Stimulated activated CD4-positive, alpha-beta T cell treated with anti-CD3 and anti-CD28 coated beads, Interleukin-2, amount 100 ng/mL, for 48 hours (primary cell): Measurements from ENCODE around the gene LRRC57.
"Not testable (repeated sequence)": the region's sequence is repeated elsewhere in the genome, so short reads cannot be mapped to it uniquely, and the experiment has no call there.

Experiments used
- DNase-seq, 2 donors: peaks; one replicate each; pipeline ENCODE4 v3.0.0-alpha.2; 2020

LRRC57 gene

DNA sequence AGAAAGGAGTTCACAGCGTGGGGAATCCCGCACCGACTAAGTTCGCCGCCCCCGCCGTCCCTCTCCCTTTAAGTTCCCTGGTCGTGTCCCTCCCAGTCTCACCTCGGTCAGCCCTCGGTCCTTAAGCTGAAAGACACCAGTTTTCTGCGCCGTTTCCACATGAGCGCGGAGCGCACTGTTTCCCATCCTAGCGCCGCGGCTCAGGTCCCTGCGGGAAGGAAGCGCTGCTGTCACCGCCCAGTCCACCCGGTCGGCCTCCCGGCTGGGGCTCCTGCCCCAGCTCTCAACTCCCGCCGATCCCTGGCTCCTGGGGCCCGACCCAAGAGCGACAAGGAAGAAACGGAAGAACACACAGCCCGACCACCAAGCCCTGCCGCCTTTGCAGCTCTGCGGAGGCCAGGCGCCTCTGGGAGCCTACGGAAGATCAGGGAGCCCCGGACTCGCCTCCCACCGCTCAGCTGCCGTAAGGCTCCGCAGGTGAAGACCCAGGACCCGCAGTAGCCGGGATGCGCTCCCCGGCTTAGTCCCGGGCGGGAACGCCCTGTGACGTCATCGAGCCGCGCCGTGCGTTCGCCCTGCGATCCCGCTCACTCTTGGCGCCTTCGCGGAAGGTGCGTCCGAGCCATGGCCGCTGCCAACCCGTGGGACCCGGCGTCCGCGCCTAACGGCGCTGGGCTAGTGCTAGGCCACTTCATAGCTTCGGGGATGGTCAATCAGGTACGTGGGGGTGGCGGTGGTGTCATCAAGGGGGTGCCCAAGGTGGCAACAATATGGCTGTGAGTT, at the start of gene LRRC57, which contains the start of gene HAUS2:
TSS of gene LRRC57 (minus strand) at position 545 of the 783 bp plus-strand sequence. CDS start at position 186, 359 bp downstream.
TSS of gene HAUS2 (plus strand) at position 590 of the 783 bp plus-strand sequence. CDS start at position 625, 35 bp downstream.
- DNase-seq = peak; percentile 88 to 89

DNA sequence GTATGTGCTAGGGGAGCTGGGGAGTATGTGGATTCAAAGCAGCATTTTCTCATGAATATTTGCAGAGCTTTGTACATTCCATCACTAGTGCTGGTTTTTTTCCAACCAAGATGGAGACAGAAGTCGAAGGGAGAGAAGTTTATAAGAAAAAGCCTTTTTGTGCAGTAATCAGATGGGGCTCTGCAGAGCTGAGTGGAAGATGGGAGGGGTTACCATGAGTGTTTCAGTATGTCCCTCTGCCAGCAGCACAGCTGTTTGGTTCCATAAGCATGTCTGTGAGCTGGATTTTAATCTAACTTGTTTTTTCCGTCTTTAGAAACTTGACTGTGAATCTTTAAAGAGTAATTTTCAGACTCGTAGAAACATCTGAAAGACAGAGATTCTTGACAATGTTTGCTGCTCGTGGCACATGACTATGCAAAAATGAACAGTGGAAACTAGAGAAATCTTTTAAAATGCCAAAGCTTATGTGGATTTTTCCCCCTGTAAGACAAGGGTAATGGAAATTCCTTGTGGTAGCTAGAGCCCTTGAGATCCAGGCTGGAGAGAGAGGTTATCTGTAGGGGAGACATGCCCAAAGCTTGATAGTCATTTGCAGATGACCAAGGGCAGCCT, 47.1 kb upstream of the LRRC57 start:
- no peak for DNase-seq

DNA sequence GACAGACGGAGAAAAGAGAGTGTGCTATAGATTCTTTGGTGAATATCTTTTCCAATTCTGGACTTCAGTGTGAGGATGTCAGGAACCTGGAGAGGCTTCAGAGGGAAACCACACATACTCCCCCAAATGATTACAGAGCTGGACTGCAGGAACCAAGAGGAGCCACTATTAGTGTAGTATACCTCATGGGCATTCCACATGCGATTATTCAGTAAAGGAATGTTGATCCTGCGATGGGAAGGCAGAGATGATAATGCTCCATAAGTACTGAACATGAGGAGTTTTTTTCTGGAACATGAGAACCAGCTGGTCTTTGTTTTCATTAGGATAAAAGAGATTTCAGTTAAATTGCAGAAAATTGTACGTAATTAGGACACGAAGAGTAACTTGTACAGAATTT, 45.5 kb upstream of the LRRC57 start:
- DNase-seq = no peak

- no peak for DNase-seq
These were observed 44.5 kb upstream of the LRRC57 start for GRCh38 chr15:42593143-42593542.

DNA sequence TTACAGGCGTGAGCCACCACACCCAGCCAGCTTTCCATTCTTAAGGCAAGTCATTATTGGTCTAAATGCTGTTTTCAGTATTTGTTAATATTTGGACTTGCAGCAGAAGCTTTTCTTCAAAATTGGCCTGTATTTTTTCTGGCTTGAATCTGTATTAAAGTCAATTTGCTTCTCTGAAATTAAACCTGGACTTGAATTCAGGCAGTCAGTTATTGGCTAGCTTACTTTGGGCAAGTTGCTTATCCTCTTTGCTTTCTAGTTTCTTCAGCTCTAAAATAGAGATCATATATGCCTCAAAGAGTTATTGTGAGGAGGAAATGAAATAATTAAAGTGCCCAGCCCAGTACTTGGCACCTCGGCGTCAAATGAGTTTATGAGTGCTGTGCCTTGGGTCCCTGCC, 44.1 kb upstream of the LRRC57 start:
- DNase-seq = no peak

GRCh38 chr15:42591238-42591934, 42.8 kb upstream of the LRRC57 start:
- no peak for DNase-seq

DNA sequence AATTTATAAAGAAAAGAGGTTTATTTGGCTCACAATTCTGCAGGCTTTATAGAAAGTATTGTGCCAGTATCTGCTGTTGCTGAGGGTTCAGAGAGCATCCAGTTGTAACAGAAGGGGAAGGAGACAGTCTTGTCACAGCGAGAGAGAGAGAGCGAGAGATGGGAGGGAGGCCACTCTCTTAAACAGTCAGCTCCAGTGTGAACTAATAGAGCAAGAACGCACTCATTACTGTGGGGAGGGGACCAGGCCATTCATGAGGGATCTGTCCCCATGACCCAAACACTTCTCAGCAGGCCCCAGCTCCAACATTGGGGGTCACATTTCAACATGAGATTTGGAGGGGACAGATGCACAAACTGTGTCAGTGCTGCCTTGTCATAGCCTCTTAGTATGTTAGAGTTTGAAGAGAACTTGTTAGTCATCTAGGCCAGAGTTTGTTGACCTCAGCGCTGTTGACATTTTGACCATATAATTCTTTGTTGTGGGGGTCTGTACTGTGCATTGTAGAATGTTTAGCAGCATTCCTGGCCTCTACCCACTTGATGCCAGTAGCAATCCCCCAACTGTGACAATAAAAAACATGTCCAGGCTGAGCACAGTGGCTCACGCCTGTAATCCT, 42.1 kb upstream of the LRRC57 start:
- DNase-seq = no peak

DNA sequence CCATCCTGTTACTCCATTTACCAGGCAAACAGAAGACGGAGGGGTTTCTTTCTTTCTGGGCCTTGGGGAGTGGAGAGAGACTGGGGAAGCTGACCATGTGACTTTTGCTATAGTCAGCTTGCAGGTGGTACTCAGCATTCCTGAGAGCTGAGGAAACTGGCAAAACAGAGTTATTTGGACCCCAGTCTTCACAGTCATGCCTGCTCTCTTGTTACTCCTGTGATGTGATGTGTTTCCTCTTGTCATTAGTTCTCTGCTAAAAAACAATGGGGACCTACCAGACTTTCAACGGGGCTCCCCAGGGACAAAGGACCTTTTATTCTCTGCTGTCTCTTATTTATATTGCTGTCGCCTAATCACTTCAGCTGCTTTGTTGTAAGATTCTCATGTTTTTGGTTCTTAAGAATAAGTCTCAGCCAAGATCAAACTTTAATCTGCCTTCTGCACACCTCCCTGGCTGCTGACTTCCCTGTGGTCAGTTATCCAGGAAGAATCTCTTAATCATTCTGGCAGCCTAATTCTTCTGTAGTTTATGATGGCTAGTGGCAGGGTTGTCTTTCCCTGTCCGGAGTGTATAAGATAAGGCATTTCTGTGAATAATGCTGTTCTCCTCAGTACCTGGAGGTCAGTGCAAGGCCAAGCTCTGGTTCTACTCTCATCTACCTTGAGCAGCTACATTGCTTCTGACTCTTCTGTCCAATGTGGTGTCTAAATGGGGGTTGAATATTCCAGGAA, 35.6 kb upstream of the LRRC57 start:
- no peak for DNase-seq

- DNase-seq = no peak
These were observed 34.2 kb upstream of the LRRC57 start for GRCh38 chr15:42582569-42583375.

GRCh38 chr15:42581272-42581730, 32.7 kb upstream of the LRRC57 start:
- peak; percentile 63 to 67 for DNase-seq

DNA sequence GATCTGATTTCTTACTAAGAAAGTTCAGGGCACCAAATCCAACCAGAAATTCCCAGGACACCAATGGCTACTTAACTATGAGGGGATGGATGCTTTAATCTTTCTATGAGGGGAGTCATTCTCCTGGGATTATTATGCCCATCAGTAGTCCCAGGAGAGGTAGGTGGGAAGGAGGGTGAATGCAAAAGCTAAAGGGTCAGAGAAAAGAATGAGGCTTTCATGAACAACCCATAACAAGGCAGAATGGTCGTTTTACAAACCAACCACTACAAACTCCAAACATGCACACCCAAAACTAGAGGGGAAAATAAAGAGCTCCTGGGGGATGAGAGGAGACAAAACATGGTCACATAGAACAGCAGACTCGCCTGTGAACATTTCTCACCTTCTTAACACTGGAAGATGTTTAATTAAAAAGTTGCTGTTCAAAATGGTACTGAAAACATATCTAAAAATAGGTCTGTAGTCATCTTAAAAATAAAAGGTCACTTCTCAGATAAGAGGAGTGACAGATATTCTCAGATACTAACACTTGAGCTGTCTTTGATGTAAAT, 30.5 kb upstream of the LRRC57 start:
- no peak for DNase-seq

DNA sequence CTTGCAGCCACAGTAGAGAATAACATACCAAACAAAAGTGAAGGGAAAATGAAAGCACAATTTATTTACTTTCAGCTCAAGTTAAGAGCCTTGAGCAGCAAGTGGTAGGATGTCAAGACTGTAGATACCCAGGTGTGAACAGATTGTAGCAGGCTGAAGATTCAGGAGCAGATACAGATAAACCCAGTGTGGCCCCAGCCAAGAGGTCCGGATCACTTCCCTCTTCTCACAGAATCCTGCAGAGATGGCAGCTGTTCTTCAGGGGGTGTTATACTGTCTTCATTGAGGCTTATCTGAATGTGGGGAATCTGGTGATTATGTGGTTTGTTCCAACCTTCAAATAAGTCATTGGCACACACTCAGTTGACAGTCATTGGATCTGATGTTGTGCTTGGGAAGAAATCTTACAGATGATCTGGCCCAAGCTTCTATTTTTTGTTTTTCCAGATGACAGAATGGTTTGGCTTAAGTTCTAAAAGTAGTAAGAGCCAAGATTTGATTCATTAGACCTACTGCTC, 29.0 kb upstream of the LRRC57 start:
- no peak for DNase-seq

DNA sequence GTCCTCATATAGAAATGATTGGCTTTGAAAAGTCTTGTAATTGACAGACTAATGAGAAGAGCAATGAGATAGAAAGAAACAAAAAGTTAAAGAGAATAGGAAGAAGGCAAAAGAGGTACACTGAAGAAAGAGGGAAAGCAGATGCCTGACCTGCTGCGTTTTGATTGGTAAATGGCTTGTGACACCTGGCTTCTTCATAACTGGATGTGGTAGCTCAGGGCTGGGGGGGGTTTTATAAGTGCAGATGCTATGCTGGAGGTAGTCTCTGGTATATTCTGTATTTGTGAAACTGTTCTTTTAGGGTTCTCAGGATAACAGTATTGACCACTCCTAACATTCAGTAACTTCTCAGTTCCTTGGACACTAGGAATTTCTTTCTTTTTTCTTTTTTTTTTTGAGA, 28.2 kb upstream of the LRRC57 start:
- no peak for DNase-seq

- DNase-seq = no peak
These were observed 27.5 kb upstream of the LRRC57 start for GRCh38 chr15:42576040-42576594.

DNA sequence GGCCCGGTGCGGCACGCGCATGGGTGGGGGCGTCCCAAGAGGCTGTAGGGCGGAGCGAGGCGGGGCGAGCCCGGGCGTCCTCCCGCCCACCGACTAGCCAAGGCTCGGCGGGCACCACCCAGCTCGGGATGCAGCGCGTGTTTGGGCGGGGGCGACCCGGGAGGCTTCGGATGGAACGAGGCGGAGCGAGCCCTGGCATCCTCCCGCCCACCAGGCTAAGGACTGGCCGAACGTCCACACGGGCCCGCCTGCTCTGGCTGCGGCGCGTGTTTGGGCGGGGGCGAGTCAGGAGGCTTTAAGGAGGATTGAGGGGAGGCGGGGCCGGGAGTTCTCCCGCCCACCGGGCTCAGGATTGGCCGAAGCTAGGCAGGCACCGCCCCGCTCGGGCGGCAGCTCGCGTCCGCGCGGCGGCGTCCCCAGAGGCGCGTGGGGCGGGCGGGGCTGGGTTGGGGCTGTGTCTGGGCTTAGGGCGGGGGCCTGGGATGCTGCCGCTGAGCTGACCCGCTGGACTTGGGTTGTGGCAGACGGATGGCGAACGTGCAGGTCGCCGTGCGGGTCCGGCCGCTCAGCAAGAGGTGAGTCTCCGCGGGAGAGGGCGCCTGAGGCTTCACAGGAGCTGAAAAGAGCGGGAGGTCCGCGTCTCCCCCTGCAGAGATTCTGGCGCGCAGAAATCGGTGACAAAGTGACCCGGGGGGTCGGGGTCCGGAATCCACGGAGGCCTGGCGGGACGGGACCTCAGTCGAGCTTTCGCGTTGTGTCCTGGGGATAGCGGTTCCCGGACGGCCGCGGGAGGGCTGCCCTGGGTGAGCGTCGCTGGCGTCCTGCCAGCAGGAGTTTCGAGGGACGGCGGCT, 26.8 kb upstream of the LRRC57 start, which contains the start of gene STARD9:
TSS of gene STARD9 (plus strand) at position 419 of the 852 bp plus-strand sequence. CDS start at position 529, 110 bp downstream.
- peak; percentile 94 to 95 for DNase-seq

DNA sequence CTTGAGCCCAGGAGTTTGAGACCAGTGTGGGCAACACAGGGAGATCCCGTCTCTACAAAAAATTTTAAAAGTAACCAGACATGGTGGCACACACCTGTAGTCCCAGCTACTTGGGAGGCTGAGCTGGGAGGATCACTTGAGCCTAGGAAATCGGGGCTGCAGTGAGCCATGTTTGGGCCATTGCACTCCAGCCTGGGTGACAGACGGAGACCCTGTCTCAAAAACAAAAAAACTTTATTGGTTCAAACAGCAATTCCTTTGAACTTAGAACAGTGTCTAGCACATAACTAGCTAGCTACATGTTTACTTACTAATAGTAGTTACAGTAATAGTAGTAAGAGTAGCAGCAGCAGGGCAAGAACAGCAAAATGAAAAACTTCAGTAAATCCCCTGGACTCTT, 10.1 kb upstream of the LRRC57 start:
- DNase-seq = no peak

- not testable (repeated sequence) for DNase-seq
These were observed 8.1 kb upstream of the LRRC57 start for GRCh38 chr15:42556550-42557207.

- no peak for DNase-seq
These were observed 5.0 kb upstream of the LRRC57 start for GRCh38 chr15:42553554-42553953.
